ENCODE data around the gene CCDC169. TPM values are rescaled to one million over a fixed set of nuclear protein-coding genes. Genes with fewer than 3 reads are reported as not detected.

The CCDC169 gene
- total and polyA plus RNA-seq, 2 of the 4 experiments (the other 2 are of a cell fraction) = 0.54 to 0.62 TPM

GRCh38 chr13:36242761-36243160, 54.9 kb downstream of the CCDC169 start:
- Histone ChIP-seq H3K4me1 (ENCODE audit: control insufficient read depth, insufficient read depth, low read length) (no peaks in the 10 kb centered on the region), H3K9me1 (ENCODE audit: insufficient read depth, low read length) (no peaks in the 10 kb centered on the region), H3K4ac (ENCODE audit: low read depth, low read length) (no peak overlapping the region), H4K8ac (ENCODE audit: low read depth in 2 of 2, low read length in 2 of 2) (no peak overlapping the region), H2BK20ac (ENCODE audit: low read depth, low read length) (no peak overlapping the region), H2AFZ (replicated peaks; ENCODE audit: low read length, poor library complexity) (peak overlapping the region; percentile 51), H3K23ac (ENCODE audit: low read depth, low read length) (no peak overlapping the region), H3K18ac (ENCODE audit: low read depth, low read length) (no peak overlapping the region), H3K9ac (ENCODE audit: low read depth, low read length) (no peak overlapping the region), H4K20me1 (ENCODE audit: insufficient read depth, low read length) (no peaks in the 10 kb centered on the region), H3K4me3 (ENCODE audit: insufficient read depth, low read depth, low read length) (no peak overlapping the region), H3K27me3 (ENCODE audit: control insufficient read depth, insufficient read depth, low read length) (no peaks in the 10 kb centered on the region), H3K56ac (ENCODE audit: extremely low read depth, insufficient read depth, low read length) (no peak overlapping the region), H3K79me1 (ENCODE audit: low read depth in 1 of 2, low read length in 2 of 2) (no peaks in the 10 kb centered on the region), H2AK9ac (replicated peaks; ENCODE audit: low read depth, low read length, poor library complexity) (no peak overlapping the region), H2AK5ac (ENCODE audit: low read depth, low read length) (no peak overlapping the region), H2BK5ac (ENCODE audit: low read depth, low read length, poor library complexity, severe bottlenecking) (no peak overlapping the region), H2BK15ac (ENCODE audit: low read depth, low read length) (no peak overlapping the region), H4K91ac (ENCODE audit: insufficient read depth, low read depth, low read length) (no peak overlapping the region), H3K14ac (replicated peaks; ENCODE audit: low read depth, low read length) (no peak overlapping the region), H3K36me3 (ENCODE audit: control insufficient read depth, insufficient read depth, low read length) (no peaks in the 10 kb centered on the region), H3K9me3 (ENCODE audit: control insufficient read depth, insufficient read depth, low read length) (no peaks in the 10 kb centered on the region), H3K4me2 (ENCODE audit: low read depth, low read length) (no peak overlapping the region), H4K5ac (ENCODE audit: low read depth, low read length) (no peak overlapping the region), H3K27ac (ENCODE audit: insufficient read depth, low read length) (no peak overlapping the region), H2BK120ac (ENCODE audit: low read depth, low read length) (no peak overlapping the region)
- BruUV-seq (replicated peaks) = no TSS peak
- TF ChIP-seq, protein P1, sequence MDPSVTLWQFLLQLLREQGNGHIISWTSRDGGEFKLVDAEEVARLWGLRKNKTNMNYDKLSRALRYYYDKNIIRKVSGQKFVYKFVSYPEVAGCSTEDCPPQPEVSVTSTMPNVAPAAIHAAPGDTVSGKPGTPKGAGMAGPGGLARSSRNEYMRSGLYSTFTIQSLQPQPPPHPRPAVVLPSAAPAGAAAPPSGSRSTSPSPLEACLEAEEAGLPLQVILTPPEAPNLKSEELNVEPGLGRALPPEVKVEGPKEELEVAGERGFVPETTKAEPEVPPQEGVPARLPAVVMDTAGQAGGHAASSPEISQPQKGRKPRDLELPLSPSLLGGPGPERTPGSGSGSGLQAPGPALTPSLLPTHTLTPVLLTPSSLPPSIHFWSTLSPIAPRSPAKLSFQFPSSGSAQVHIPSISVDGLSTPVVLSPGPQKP (IDR thresholded peaks at IDR 0.05; ENCODE audit: borderline replicate concordance, low read depth, low read length) = no peak
- TF ChIP-seq, protein P2, sequence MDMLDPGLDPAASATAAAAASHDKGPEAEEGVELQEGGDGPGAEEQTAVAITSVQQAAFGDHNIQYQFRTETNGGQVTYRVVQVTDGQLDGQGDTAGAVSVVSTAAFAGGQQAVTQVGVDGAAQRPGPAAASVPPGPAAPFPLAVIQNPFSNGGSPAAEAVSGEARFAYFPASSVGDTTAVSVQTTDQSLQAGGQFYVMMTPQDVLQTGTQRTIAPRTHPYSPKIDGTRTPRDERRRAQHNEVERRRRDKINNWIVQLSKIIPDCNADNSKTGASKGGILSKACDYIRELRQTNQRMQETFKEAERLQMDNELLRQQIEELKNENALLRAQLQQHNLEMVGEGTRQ (IDR thresholded peaks at IDR 0.05; ENCODE audit: low read depth, low read length) = no peak
- in situ Hi-C loops (cut with MboI; ENCODE audit: low sequenced_read_pairs) = no loop called here
- CTCF ChIA-PET = interaction anchor here (1.1 kb wide), 1 partner anchor 13 kb away, joined by 3 read pairs; no protein-coding TSS in a partner anchor
- intact Hi-C loops (cut with micrococcal nuclease) = no loop called here
- dilution Hi-C loops (cut with HindIII; ENCODE audit: low sequenced_read_pairs, unreplicated experiment) = no loop called here
- WGBS, 2 experiments (ENCODE audit: extremely low coverage in 2 of 2, insufficient read length in 1 of 2) = no CpG with 5 or more reads among the region's 2 CpGs
- no peak for ATAC-seq (ENCODE audit: low read depth)
- DNase-seq = no peak
- POLR2A ChIA-PET (ENCODE audit: unreplicated experiment) = no interaction called here

Data from IMR-90 (cell line).